MM.1S (cell line): ENCODE results near the gene BCAS3.

Source experiments
- CTCF ChIP-seq: fragments of 300-600 bp; sonication (generic); IDR thresholded peaks from 2 replicates; pipeline ENCODE4 v1.5.1; 2016; ENCODE audit warnings: antibody characterized with exemption, low read length, mixed read lengths
- EZH2 ChIP-seq: fragments of 300-600 bp; sonication (generic); optimal IDR thresholded peaks from 2 replicates; pipeline ENCODE3; 2017; ENCODE audit warnings: low read depth, mild to moderate bottlenecking, antibody characterized with exemption, low read length, mixed read lengths

- TF ChIP-seq CTCF (no peak), EZH2 (no peak)
Observed at GRCh38 chr17:61380217-61380835, 702.7 kb downstream of the BCAS3 start.
